ENCODE data around the gene SIDT2.

SIDT2 gene

DNA sequence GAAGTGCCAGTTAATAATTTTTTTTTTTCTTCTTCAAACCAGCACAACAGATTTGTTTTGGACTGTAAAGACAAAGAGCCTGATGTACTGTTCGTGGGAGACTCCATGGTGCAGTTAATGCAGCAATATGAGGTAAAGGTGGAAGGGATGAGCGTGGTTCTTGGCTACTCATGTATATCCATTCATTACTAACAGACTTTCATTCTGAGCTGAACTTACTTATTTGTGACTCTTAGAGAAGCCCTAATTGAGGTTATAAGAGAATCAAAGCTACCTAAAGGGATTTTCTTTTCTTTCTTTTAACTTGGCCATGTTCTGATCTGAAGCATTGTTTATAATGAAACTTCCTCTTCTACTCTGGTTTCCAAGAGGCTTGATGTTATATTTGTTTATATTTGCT lies 18.7 kb upstream of the SIDT2 start:
- Mint-ChIP-seq H3K27ac (no peak overlapping the region), H3K36me3 (peaks cover 21% of the 10 kb centered on the region), H3K27me3 (no peaks in the 10 kb centered on the region), H3K9me3 (no peaks in the 10 kb centered on the region), H3K4me1 (peaks cover 26% of the 10 kb centered on the region), H3K4me3 (no peak overlapping the region)
- no peak for ATAC-seq

- ATAC-seq = no peak
- peaks cover 28% of the 10 kb centered on the region for H3K36me3 Mint-ChIP-seq
- no peak overlapping the region for H3K4me3 Mint-ChIP-seq
- H3K9me3 Mint-ChIP-seq = no peaks in the 10 kb centered on the region
- H3K27ac Mint-ChIP-seq = no peak overlapping the region
- no peaks in the 10 kb centered on the region for H3K27me3 Mint-ChIP-seq
- peaks cover 18% of the 10 kb centered on the region for H3K4me1 Mint-ChIP-seq
Measured at GRCh38 chr11:117160826-117161225, 17.7 kb upstream of the SIDT2 start.

- no peaks in the 10 kb centered on the region for H3K27me3 Mint-ChIP-seq
- H3K4me3 Mint-ChIP-seq = no peak overlapping the region
- peaks cover under 1% of the 10 kb centered on the region for H3K4me1 Mint-ChIP-seq
- peaks cover 33% of the 10 kb centered on the region for H3K36me3 Mint-ChIP-seq
- no peak for ATAC-seq
- no peaks in the 10 kb centered on the region for H3K9me3 Mint-ChIP-seq
- H3K27ac Mint-ChIP-seq = no peak overlapping the region
Measured at GRCh38 chr11:117166491-117166890, 12.1 kb upstream of the SIDT2 start.

DNA sequence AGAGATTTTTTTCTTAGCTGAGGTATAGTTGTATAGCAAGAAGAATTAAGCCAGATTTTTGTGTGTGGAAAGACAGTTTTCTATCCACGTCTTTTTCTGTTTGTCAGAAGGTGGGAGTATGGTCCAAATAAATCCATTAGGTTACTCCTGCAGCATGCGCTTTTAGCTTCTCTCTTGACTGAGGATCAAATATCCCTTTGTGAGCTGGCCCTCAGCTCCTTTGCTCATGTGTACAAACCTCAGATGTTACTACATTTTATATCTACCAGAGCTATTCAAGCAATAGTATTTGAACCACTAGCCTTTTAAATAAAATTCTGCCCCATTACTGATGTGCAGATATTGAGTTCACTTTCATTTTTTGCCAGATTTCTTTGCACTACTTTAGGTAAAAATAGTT lies 8.8 kb upstream of the SIDT2 start:
- Mint-ChIP-seq H3K27ac (no peak overlapping the region), H3K9me3 (no peaks in the 10 kb centered on the region), H3K36me3 (peaks cover 19% of the 10 kb centered on the region), H3K4me1 (peaks cover 11% of the 10 kb centered on the region), H3K4me3 (no peak overlapping the region), H3K27me3 (no peaks in the 10 kb centered on the region)
- ATAC-seq = no peak

DNA sequence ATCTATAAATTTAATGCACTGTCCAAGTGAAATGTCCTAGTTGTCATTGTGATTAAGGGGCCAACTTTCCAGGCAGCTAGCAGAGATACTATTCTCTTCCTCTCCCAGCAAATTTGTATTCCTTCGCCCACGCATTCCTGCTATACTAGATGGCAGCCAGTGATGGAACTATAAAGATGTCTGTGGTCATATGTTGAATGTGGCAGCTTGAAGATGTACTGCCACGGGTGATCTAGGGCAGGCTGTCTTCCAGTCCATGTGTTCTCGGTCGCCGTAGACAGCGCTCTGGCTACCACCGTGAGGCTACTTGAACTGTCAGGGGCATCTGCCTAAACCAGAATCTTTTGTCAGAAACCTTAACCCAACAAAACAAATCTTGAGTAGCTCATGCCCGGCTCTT lies 8.3 kb upstream of the SIDT2 start:
- H3K4me1 Mint-ChIP-seq = peaks cover 11% of the 10 kb centered on the region
- H3K36me3 Mint-ChIP-seq = peaks cover 19% of the 10 kb centered on the region
- no peak overlapping the region for H3K4me3 Mint-ChIP-seq
- no peaks in the 10 kb centered on the region for H3K9me3 Mint-ChIP-seq
- no peak overlapping the region for H3K27ac Mint-ChIP-seq
- no peaks in the 10 kb centered on the region for H3K27me3 Mint-ChIP-seq
- no peak for ATAC-seq

DNA sequence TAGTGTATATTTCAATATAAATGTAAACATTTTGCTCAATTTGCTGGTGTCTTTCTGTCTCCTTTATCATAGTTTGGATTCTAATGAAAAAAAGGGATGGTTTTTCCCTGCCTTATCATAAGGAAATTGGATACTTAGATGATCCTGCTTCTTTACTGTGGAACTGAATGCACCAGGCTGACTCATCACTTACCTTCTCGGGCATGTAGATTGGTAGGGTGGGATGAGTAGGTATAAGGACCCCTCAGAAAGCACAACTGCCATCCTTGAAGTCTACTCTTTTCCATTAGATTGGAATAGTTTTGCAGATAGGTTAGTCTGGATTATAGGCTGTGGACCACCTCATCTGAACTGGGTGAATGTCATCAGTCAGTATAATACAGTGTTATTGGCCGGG lies 7.5 kb upstream of the SIDT2 start:
- no peaks in the 10 kb centered on the region for H3K9me3 Mint-ChIP-seq
- H3K27me3 Mint-ChIP-seq = no peaks in the 10 kb centered on the region
- H3K4me1 Mint-ChIP-seq = peaks cover 11% of the 10 kb centered on the region
- peaks cover 12% of the 10 kb centered on the region for H3K36me3 Mint-ChIP-seq
- no peak overlapping the region for H3K4me3 Mint-ChIP-seq
- ATAC-seq = no peak
- peak overlapping the region; percentile 42 for H3K27ac Mint-ChIP-seq

GRCh38 chr11:117171404-117172061 lies 7.0 kb upstream of the SIDT2 start:
- peaks cover 6% of the 10 kb centered on the region for H3K36me3 Mint-ChIP-seq
- no peaks in the 10 kb centered on the region for H3K27me3 Mint-ChIP-seq
- H3K4me3 Mint-ChIP-seq = no peak overlapping the region
- no peaks in the 10 kb centered on the region for H3K9me3 Mint-ChIP-seq
- H3K27ac Mint-ChIP-seq = peak overlapping the region; percentile 42
- H3K4me1 Mint-ChIP-seq = peaks cover 11% of the 10 kb centered on the region
- ATAC-seq = no peak

DNA sequence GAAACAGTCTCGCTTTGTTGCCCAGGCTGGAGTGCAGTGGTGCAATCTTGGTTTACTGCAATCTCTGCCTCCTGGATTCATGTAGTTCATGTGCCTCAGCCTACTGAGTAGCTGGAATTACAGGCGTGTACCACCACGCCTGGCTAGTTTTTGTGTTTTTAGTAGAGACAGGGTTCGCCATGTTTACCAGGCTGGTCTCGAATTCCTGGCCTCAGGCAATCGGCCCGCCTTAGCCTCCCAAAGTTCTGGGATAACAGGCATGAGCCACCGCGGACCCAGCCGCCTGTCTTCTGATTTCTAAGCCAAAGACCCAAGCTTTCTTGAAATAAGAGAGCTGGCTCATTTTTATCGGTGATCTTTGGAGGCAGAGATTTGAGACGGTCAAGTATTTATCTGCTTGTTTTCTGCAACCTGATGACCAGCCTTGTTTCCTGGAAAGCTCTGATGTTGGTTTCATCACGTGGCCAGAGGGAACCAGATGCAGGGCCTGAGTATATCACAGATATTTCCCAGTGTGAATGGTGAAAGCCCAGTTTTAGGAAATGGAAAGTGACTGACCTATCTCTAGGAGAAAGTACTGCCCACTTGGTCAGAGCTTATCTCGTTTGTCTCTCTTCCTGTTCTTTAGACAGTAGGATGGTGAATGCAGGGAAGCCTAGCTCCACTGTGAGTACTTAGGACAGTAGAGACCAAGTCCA lies 5.7 kb upstream of the SIDT2 start:
- Mint-ChIP-seq H3K4me1 (peaks cover 13% of the 10 kb centered on the region), H3K4me3 (no peak overlapping the region), H3K27ac (peak overlapping the region; percentile 42), H3K27me3 (no peaks in the 10 kb centered on the region), H3K9me3 (no peaks in the 10 kb centered on the region), H3K36me3 (no peaks in the 10 kb centered on the region)
- ATAC-seq = no peak

GRCh38 chr11:117175104-117175503 lies 3.4 kb upstream of the SIDT2 start:
- Mint-ChIP-seq H3K4me3 (no peak overlapping the region), H3K36me3 (no peaks in the 10 kb centered on the region), H3K9me3 (no peaks in the 10 kb centered on the region), H3K27ac (no peak overlapping the region), H3K27me3 (no peaks in the 10 kb centered on the region), H3K4me1 (peaks cover 28% of the 10 kb centered on the region)
- ATAC-seq = no peak

DNA sequence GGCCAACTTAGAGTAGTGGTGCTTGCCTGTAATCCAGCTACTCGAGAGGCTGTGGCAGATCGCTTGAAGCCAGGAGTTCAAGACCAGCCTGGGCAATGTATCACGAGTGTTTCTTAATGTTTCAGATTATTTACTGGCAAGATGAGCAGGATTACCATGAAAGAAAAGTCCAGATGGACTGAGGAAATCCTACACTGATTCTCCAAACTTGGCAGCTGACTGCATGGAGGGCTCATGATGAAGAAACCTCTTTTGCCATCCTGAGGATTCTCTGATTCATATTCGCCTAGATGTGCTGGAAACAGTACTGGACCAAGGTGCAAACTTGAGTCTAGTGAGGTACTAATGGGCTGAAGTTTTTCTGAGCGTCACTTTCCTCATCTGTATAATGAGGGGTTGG lies 2.8 kb upstream of the SIDT2 start:
- no peak overlapping the region for H3K27ac Mint-ChIP-seq
- H3K36me3 Mint-ChIP-seq = no peaks in the 10 kb centered on the region
- no peaks in the 10 kb centered on the region for H3K9me3 Mint-ChIP-seq
- no peak for ATAC-seq
- no peaks in the 10 kb centered on the region for H3K27me3 Mint-ChIP-seq
- H3K4me1 Mint-ChIP-seq = peaks cover 34% of the 10 kb centered on the region
- H3K4me3 Mint-ChIP-seq = no peak overlapping the region

GRCh38 chr11:117176186-117176585 lies 2.4 kb upstream of the SIDT2 start:
- peaks cover 4% of the 10 kb centered on the region for H3K36me3 Mint-ChIP-seq
- no peak overlapping the region for H3K27ac Mint-ChIP-seq
- no peaks in the 10 kb centered on the region for H3K9me3 Mint-ChIP-seq
- H3K27me3 Mint-ChIP-seq = no peaks in the 10 kb centered on the region
- ATAC-seq = no peak
- peaks cover 38% of the 10 kb centered on the region for H3K4me1 Mint-ChIP-seq
- no peak overlapping the region for H3K4me3 Mint-ChIP-seq

DNA sequence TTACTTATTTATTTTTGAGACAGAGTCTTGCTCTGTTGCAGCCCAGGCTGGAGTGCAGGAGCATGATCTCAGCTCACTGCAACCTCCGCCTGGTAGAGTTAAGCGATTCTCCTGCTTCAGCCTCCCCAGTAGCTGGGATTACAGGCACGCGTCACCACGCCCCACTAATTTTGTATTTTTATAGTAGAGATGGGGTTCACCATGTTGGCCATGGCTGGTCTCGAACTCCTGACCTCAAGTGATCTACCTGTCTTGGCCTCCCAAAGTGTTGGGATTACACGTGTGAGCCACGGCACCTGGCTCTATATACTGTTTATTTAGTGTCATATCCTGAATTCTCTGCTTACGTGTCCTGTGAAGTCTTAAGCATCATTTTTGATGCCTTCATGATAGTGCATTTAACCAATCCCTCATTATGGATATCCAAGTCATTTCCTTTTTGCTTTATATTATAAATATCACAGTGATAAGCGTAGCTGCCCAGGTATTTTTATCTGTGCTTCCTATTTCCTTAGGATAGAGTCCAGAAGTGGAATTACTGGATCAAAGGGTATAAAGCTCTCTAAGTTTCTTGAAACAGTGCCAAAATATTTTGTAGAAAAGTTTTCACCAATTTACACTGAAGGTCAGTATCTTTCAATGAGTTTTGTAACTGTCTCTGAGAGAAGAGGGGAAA lies 871 bp upstream of the SIDT2 start:
- peak overlapping the region; percentile 92 for H3K4me3 Mint-ChIP-seq
- no peaks in the 10 kb centered on the region for H3K9me3 Mint-ChIP-seq
- H3K27me3 Mint-ChIP-seq = no peaks in the 10 kb centered on the region
- H3K27ac Mint-ChIP-seq = peak overlapping the region; percentile 87
- peaks cover 41% of the 10 kb centered on the region for H3K4me1 Mint-ChIP-seq
- ATAC-seq = no peak
- peaks cover 15% of the 10 kb centered on the region for H3K36me3 Mint-ChIP-seq

GRCh38 chr11:117179048-117179999 lies 781 bp downstream of the SIDT2 start:
- Mint-ChIP-seq H3K36me3 (peaks cover 27% of the 10 kb centered on the region), H3K4me1 (peaks cover 46% of the 10 kb centered on the region), H3K27me3 (no peaks in the 10 kb centered on the region)

DNA sequence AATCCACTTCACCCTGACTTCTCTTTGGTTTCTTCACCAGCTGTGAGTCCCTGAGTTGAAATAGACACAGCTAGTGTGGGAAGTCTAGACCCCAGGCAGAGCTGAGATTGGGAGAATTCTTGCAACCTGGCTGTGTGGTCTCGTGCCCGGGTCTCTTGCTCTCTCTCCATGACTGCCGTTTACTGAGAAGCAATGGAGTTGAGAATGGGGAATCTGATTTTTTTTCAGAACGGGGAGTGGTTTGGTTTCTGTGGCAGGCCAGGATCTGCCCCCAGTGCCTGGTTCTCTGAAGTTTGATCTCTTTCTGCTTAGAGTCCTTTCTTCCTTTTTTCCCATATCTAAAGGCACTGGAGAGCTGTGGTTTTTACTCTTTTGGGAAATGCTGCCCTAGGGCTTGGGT lies 1.5 kb downstream of the SIDT2 start:
- Mint-ChIP-seq H3K4me3 (peak overlapping the region; percentile 92), H3K36me3 (peaks cover 28% of the 10 kb centered on the region), H3K9me3 (no peaks in the 10 kb centered on the region), H3K27me3 (no peaks in the 10 kb centered on the region), H3K4me1 (peaks cover 47% of the 10 kb centered on the region), H3K27ac (peak overlapping the region; percentile 87)
- ATAC-seq = no peak

More at GRCh38 chr11:117179048-117179999, 781 bp downstream of the SIDT2 start:
- ATAC-seq = peak; percentile 73
- H3K4me3 Mint-ChIP-seq = peak overlapping the region; percentile 92
- H3K9me3 Mint-ChIP-seq = no peaks in the 10 kb centered on the region
- peak overlapping the region; percentile 87 for H3K27ac Mint-ChIP-seq

All from stimulated activated memory B cell treated with anti-CD40 and anti-IgM and Interleukin-4, amounts not matched to agents 10 μg/mL and 1 μg/mL and 100 μg/mL, for 72 hours (primary cell).